Smooth muscle cell of the umbilical artery (primary cell): ENCODE data around the gene INPP1. TPM values are rescaled to one million over a fixed set of nuclear protein-coding genes. Genes with fewer than 3 reads are reported as not detected.

Source experiments
- total RNA-seq: library from RNA; depleted of rRNA; stranded (reverse); fragments of >200 nt; gene quantifications from 2 replicates; pipeline ENCODE4 v1.2.3, GENCODE V29; 2014

The INPP1 gene, protein sequence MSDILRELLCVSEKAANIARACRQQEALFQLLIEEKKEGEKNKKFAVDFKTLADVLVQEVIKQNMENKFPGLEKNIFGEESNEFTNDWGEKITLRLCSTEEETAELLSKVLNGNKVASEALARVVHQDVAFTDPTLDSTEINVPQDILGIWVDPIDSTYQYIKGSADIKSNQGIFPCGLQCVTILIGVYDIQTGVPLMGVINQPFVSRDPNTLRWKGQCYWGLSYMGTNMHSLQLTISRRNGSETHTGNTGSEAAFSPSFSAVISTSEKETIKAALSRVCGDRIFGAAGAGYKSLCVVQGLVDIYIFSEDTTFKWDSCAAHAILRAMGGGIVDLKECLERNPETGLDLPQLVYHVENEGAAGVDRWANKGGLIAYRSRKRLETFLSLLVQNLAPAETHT
- 8.6 and 9.1 TPM in 2 replicates for total RNA-seq

DNA sequence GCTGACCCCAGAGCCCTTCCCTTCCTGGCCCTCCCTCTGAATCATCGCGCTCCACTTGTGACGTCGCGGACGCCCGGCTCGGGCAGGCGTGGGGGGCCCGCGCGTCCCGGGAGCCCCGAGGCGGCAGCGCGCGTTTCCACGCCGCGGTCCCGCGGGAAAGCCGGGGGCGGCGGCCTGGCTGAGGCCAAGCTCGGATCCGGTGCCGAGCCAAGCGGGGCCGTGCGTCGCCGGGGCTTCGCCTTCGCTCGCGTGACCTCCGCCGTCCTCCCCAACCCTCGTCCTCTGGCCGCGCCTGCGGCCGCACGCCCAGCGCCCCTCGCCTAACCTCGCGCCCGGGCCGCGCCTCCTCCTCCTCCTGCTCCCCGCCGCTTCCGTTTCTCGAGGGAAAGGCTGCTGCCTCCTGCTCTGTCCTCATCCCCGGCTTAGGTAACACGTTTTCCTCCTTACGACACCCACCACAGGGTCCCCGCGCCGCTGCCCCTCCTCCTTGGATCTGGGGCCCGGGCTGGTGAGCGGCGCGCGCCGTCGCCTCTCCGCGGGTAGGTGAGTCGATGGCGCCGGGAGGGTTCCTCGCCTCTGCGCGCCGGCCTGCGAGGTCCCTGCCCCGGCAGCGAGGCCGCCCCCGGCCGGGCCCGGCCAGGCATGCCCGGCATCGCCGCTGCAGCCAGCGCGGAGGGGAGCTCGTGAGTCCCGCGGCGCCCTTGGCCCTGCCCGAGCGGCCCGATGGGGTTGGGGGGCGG is at the start of gene INPP1:
Gene INPP1 (plus strand): TSS at position 54 of the 740 bp plus-strand sequence. CDS start 16,514 bp downstream, outside the sequence.

DNA sequence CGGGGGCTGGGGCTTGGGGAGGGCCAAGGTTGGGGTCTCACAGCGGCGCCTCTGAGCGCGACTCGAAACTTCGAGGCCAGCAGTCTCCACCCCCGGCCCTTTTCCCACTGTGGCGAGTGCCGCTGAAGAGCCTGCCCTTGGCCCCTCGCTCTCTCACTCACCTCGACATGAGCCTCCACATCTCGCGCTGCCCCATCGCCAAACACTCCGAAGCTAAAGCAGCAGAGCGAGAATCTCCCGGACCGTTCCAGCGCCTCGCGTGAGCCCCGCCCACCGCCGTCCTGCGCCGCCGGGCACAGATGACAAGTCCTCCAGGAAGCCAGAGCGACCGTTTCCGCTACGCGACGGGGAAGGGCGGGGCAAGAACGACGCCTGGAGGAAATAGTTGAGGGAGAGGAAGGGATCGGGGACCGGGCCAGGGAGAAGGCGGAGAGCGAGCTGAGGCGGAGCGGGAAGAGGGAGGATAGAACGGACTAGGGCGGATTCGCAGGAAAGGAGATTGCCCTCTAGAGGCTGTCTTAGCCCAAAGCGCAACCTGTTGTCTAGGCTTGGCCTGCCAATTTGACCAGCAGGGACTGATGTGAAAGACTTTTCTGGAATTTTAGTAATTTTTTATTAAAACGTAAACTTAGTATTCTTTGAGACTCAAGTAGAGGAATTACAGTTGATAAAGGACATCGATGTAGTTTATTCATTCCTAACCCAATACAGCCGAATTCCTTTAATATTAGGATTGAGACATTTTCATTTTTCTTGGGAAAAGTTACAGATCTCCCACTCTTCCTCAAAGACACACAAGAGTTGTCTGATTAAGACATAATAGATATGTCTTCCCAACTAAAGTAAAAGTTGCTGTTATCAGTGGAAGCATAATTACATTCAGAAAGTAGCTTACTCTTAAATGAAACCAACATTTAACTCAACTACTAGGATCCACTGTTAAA is 23.6 kb upstream of the INPP1 start, which contains the start of gene HIBCH:
Gene HIBCH (minus strand): TSS at position 272 of the 944 bp plus-strand sequence. CDS start 76 bp downstream, at position 196.

DNA sequence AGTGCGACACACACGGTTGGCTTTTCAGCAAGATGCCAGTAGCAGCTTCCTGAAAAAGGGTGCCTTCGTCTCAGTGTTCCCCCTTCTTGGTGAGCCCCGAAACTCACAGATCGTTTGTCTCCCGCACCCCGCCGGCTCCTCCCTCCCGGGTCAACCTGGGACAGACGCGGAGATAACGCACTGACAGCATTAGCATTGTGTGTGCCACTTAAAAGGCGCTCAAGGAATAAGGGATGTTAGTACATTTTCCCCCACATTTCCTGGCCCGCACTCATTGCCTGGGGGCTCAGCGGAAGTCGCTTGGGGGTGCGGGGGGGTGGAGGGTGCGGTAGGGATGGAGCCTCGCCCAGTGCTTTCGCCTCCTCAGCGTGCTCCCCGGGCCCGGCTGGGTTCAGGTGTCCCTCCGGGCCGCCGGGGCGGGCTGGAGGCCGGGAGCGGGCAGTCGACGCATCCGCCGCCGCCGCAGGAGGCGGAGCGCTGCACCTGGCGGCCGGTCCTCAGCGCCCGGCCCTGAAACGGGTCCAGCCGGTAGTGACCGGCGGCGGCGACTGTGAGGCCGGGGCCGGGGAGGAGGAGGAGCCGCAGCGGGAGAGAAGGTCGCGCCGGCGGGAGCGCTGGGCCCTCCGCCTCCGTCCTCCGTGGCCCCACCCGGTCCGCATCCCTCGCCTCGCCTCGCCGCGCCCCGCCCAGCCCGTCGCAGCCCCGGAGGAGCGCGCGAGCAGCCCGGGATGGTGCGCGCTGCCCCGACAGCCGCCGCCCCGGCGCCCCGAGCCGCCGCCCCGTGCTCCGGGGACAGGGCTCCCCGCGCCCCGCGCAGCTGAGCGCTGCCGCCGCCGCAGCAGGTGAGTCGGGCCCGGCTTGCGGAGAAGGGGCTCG is 64.5 kb downstream of the INPP1 start, which contains the start of gene MFSD6:
Gene MFSD6 (plus strand): TSS at position 694 of the 876 bp plus-strand sequence. CDS start 27,675 bp downstream, outside the sequence.

Other genes with a start within 250 kb of the INPP1 start
- gene HIBCH, start 23.8 kb upstream of the INPP1 start, total RNA-seq: 16.3 and 17.8 TPM in 2 replicates
- 6.2 and 8.4 TPM in 2 replicates for gene MFSD6, start 64.8 kb downstream of the INPP1 start, total RNA-seq
- gene NEMP2, start 191.1 kb downstream of the INPP1 start, total RNA-seq: 5.7 and 9.8 TPM in 2 replicates